Measurements from ENCODE around the gene SUN5. TPM values are rescaled to one million over a fixed set of nuclear protein-coding genes. Genes with fewer than 3 reads are reported as not detected.

SUN5 gene, protein sequence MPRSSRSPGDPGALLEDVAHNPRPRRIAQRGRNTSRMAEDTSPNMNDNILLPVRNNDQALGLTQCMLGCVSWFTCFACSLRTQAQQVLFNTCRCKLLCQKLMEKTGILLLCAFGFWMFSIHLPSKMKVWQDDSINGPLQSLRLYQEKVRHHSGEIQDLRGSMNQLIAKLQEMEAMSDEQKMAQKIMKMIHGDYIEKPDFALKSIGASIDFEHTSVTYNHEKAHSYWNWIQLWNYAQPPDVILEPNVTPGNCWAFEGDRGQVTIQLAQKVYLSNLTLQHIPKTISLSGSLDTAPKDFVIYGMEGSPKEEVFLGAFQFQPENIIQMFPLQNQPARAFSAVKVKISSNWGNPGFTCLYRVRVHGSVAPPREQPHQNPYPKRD
- total RNA-seq (2021) = not detected in 2 replicates
- Bru-seq, nascent RNA = not detected
- BruChase-seq, experiment 1, labeled RNA remaining after a 2-hour chase = not detected
- not detected for BruChase-seq, experiment 2, labeled RNA remaining after a 6-hour chase
- long read RNA-seq = 0 reads

DNA sequence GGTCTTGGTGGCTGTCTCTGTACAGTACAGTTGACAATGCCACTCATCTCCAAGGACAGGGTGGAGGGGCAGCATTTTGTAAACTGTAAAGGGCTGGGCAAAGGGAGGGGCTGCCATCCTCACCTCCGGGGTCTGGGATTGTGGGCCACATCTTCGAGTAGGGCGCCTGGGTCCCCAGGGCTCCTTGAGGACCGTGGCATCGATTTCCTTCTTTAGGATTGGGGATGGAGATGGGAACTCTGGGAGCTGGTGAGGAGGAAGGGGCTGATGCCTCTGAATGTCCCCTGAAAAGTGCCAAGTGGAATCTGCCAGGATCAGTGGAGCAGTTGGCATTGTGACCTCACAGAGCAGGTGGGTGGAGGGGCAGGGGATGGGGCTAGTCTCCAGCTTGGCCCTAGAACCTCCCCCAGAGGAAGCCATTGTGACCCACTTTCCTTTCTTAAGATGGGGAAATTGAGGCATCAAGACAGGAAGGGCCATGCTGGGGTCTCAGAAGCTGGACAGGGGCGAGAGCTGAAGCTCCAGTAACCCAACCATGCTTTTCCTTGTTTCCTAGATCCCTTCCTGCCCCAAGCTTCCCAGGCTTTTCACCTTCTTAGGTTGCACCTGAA is at the start of gene SUN5:
TSS of gene SUN5 (minus strand) at position 293 of the 611 bp plus-strand sequence. CDS start at position 200, 93 bp downstream.
- H3K9me3 ChIP-seq (ENCODE audit: insufficient read depth, low read depth) = peaks cover 6% of the 10 kb centered on the region; the same call in 1 of the 2 replicates
- no peaks in the 10 kb centered on the region for H3K79me2 ChIP-seq (ENCODE audit: low read depth)
- no peak within 1 kb of the TSS for H3K4me3 ChIP-seq
- H3K9me2 ChIP-seq (ENCODE audit: insufficient read depth) = no peaks in the 10 kb centered on the region
- intact Hi-C loops (cut with micrococcal nuclease; ENCODE audit: unreplicated experiment) = no loop called here
- BruUV-seq (replicated peaks) = no TSS peak
- TF ChIP-seq EZH2 (IDR thresholded peaks at IDR 0.05; ENCODE audit: low read depth) (no peak), CTCF (conservative IDR thresholded peaks at IDR 0.05) (no peak)
- no peaks in the 10 kb centered on the region for H3K4me1 ChIP-seq (replicated peaks; ENCODE audit: insufficient read depth)
- no peak within 1 kb of the TSS for H2AFZ ChIP-seq
- H3F3A ChIP-seq (ENCODE audit: insufficient read depth, low read depth) = no peaks in the 10 kb centered on the region
- H3K27me3 ChIP-seq (ENCODE audit: insufficient read depth, low read depth) = peaks cover 89% of the 10 kb centered on the region
- DNase-seq = no peak
- H3K27ac ChIP-seq = no peak within 1 kb of the TSS
- CTCF ChIA-PET = no interaction called here
- POLR2A ChIA-PET (ENCODE audit: unreplicated experiment) = no interaction called here
- H3K4me2 ChIP-seq = no peak within 1 kb of the TSS
- no peaks in the 10 kb centered on the region for H4K20me1 ChIP-seq (ENCODE audit: insufficient read depth)
- H3K36me3 ChIP-seq (ENCODE audit: low read depth) = no peaks in the 10 kb centered on the region

DNA sequence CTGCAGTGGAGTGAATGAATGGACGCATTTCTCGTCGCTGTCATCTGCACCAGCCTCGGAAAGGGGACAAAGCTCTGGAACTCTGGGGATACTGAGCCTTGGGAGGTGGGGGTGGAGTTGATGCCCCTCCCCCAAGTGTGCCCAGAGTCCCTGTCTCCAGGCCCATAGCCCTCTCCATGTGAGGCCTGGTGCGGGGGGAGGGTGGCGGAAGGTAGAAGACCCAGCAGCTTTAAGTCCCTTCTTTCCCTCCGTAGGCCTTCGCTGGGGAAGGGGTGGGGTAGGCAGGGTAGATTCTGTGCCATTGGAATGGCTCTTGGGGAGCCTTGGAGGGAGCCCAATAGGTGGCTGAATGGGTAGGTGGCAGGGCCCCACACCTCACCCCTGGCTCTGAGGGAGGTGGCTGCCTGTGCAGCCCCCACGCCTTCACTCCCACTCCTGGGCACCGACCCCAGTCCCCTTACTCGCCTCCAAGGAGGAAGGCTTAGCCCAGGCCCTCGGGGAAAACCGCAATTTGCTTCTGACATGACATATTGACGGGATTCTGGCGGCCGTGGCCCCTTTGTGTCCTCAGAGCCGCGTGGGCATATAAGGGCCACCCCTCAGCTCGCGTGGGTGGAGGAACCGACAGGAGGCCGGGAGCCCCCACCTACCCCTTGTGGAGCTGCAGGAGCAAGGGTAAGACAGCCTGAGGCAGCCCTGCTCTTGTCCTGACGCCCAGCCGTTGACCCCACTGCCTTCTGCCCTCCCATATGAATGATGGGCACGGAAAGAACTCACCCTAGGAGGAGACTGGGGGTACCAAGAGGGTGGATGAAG is 49.3 kb upstream of the SUN5 start, which contains the start of gene BPIFB3:
TSS of gene BPIFB3 (plus strand) at position 613 of the 816 bp plus-strand sequence. CDS start 1,533 bp downstream, outside the sequence.
- H2AFZ ChIP-seq = no peak within 1 kb of the TSS
- intact Hi-C loops (cut with micrococcal nuclease; ENCODE audit: unreplicated experiment) = no loop called here
- H3F3A ChIP-seq (ENCODE audit: insufficient read depth, low read depth) = no peaks in the 10 kb centered on the region
- BruUV-seq (replicated peaks) = no TSS peak
- DNase-seq = no peak
- no peaks in the 10 kb centered on the region for H4K20me1 ChIP-seq (ENCODE audit: insufficient read depth)
- POLR2A ChIA-PET (ENCODE audit: unreplicated experiment) = no interaction called here
- no peaks in the 10 kb centered on the region for H3K9me3 ChIP-seq (ENCODE audit: insufficient read depth, low read depth)
- H3K4me1 ChIP-seq (replicated peaks; ENCODE audit: insufficient read depth) = no peaks in the 10 kb centered on the region
- no peaks in the 10 kb centered on the region for H3K36me3 ChIP-seq (ENCODE audit: low read depth)
- CTCF ChIA-PET = no interaction called here
- H3K79me2 ChIP-seq (ENCODE audit: low read depth) = no peaks in the 10 kb centered on the region
- TF ChIP-seq CTCF (conservative IDR thresholded peaks at IDR 0.05) = no peak
- TF ChIP-seq EZH2 (IDR thresholded peaks at IDR 0.05; ENCODE audit: low read depth) = no peak
- H3K4me2 ChIP-seq = no peak within 1 kb of the TSS
- no peak within 1 kb of the TSS for H3K4me3 ChIP-seq
- H3K27me3 ChIP-seq (ENCODE audit: insufficient read depth, low read depth) = peaks cover 66% of the 10 kb centered on the region
- H3K9me2 ChIP-seq (ENCODE audit: insufficient read depth) = no peaks in the 10 kb centered on the region
- H3K27ac ChIP-seq = no peak within 1 kb of the TSS

DNA sequence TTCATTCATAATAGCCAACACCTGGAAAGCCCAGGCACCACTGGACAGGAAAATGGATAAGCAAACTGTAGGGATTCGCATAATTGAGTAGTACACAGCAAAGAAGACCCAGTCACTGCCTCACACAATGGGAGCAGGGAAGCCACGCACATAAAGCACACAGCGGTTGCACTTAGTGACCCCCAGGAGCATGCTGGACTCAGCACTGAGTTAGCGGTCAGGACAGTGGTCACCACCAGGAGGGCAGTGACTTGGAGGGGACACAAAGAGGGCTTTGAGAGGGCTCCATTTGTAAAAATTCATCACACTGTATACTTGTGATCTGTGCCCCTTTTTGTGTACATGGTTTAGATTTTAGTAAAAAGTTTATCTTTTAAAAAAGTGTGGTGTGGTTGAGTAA is 47.1 kb upstream of the SUN5 start:
- TF ChIP-seq CTCF (conservative IDR thresholded peaks at IDR 0.05) (no peak), EZH2 (IDR thresholded peaks at IDR 0.05; ENCODE audit: low read depth) (no peak)
- Histone ChIP-seq H3K4me3 (no peak overlapping the region), H3K79me2 (ENCODE audit: low read depth) (no peaks in the 10 kb centered on the region), H3K9me3 (ENCODE audit: insufficient read depth, low read depth) (no peaks in the 10 kb centered on the region), H3K36me3 (ENCODE audit: low read depth) (no peaks in the 10 kb centered on the region), H3K27ac (no peak overlapping the region), H3K27me3 (ENCODE audit: insufficient read depth, low read depth) (peaks cover 64% of the 10 kb centered on the region), H3K9me2 (ENCODE audit: insufficient read depth) (no peaks in the 10 kb centered on the region), H2AFZ (no peak overlapping the region), H3K4me2 (no peak overlapping the region), H3F3A (ENCODE audit: insufficient read depth, low read depth) (no peaks in the 10 kb centered on the region), H3K4me1 (replicated peaks; ENCODE audit: insufficient read depth) (no peaks in the 10 kb centered on the region), H4K20me1 (ENCODE audit: insufficient read depth) (no peaks in the 10 kb centered on the region)
- no TSS peak for BruUV-seq (replicated peaks)
- POLR2A ChIA-PET (ENCODE audit: unreplicated experiment) = no interaction called here
- CTCF ChIA-PET = no interaction called here
- DNase-seq = no peak
- intact Hi-C loops (cut with micrococcal nuclease; ENCODE audit: unreplicated experiment) = no loop called here

All from PC-9 (cell line).